ENCODE data around the gene KRTAP9-6. TPM values are rescaled to one million over a fixed set of nuclear protein-coding genes. Genes with fewer than 3 reads are reported as not detected.

The KRTAP9-6 gene
- total RNA-seq, 2 experiments from 2014 or later = not detected

DNA sequence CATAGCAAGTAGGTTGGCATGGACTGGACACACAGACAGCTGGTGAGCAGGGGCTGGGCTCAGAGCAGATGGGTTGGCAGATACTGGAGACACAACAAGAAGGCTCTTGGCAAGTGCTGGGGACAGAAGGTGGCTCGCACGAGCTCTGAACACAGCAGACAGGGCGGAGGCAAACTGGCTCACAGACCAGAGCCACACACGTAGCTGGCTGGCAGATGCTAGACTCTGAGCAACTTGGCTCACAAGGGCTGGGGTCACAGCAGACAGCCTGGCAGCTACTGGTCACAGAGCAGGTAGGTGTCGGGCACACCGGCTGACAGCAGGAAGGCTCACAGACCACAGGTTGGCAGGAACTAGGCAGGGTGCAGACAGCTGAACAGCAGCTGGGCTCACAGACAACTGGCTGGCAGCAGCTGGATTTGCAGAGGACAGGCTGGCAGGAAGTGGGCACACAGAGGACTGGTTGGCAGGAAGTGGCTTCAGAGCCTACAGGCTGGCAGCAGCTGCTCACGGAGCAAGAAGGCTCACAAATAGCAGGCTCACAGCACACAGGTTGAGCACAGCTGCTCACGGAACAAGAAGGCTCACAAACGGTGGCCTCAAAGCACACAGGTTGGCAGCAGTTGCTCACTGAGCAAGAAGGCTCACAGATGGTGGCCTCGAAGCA is 43.2 kb downstream of the KRTAP9-6 start:
- peak; percentile 80 for DNase-seq
- H3K4me3 Mint-ChIP-seq = peak overlapping the region; percentile 55

GRCh38 chr17:41308918-41309359 is 43.8 kb downstream of the KRTAP9-6 start, which contains the start of gene KRTAP16-1:
Gene KRTAP16-1 (minus strand): TSS chr17:41309309. CDS start chr17:41309253, 56 bp downstream.
- ChIA-PET CTCF (interaction anchor here (0.9 to 1.8 kb wide), 5 partner anchors 13 to 402 kb away, joined by 3 to 18 read pairs (median 4); no protein-coding TSS in a partner anchor), POLR2A (no interaction called here)
- Mint-ChIP-seq H3K27ac (peak within 1 kb of the TSS; percentile 82), H3K4me1 (ENCODE audit: low read depth) (peaks cover 46% of the 10 kb centered on the region), H3K27me3 (no peaks in the 10 kb centered on the region), H3K9me3 (no peaks in the 10 kb centered on the region), H3K4me3 (peak within 1 kb of the TSS; percentile 55), H3K36me3 (no peaks in the 10 kb centered on the region)
- peak; percentile 64 for DNase-seq
- intact Hi-C loops (cut with micrococcal nuclease) = loop anchor here (2.0 kb wide), 2 partner anchors 14 to 30 kb away; no protein-coding TSS in a partner anchor

More for the DNA sequence above, 43.2 kb downstream of the KRTAP9-6 start:
- no peaks in the 10 kb centered on the region for H3K36me3 Mint-ChIP-seq
- ChIA-PET CTCF (interaction anchor here (0.9 to 1.8 kb wide), 5 partner anchors 14 to 402 kb away, joined by 3 to 18 read pairs (median 4); no protein-coding TSS in a partner anchor), POLR2A (no interaction called here)
- no peaks in the 10 kb centered on the region for H3K9me3 Mint-ChIP-seq
- H3K27ac Mint-ChIP-seq = peak overlapping the region; percentile 82
- intact Hi-C loops (cut with micrococcal nuclease) = loop anchor here (2.0 kb wide), 2 partner anchors 14 to 30 kb away; no protein-coding TSS in a partner anchor
- H3K4me1 Mint-ChIP-seq (ENCODE audit: low read depth) = peaks cover 46% of the 10 kb centered on the region
- H3K27me3 Mint-ChIP-seq = no peaks in the 10 kb centered on the region

- Mint-ChIP-seq H3K27me3 (no peaks in the 10 kb centered on the region), H3K4me3 (no peak overlapping the region), H3K27ac (no peak overlapping the region), H3K4me1 (ENCODE audit: low read depth) (peaks cover 46% of the 10 kb centered on the region), H3K36me3 (no peaks in the 10 kb centered on the region), H3K9me3 (no peaks in the 10 kb centered on the region)
- intact Hi-C loops (cut with micrococcal nuclease) = no loop called here
- ChIA-PET POLR2A (interaction anchor here (0.7 kb wide), 1 partner anchor 331 kb away, joined by 3 read pairs; no protein-coding TSS in a partner anchor), CTCF (interaction anchor here (1.1 kb wide), 1 partner anchor 12 kb away, joined by 5 read pairs; no protein-coding TSS in a partner anchor)
- DNase-seq = no peak
Observed at GRCh38 chr17:41311111-41311510, 45.9 kb downstream of the KRTAP9-6 start.

GRCh38 chr17:41315204-41315794 is 50.1 kb downstream of the KRTAP9-6 start, which contains the start of gene KRTAP17-1:
Gene KRTAP17-1 (minus strand): TSS chr17:41315710. CDS start chr17:41315650, 60 bp downstream.
- Mint-ChIP-seq H3K36me3 (peaks cover 6% of the 10 kb centered on the region), H3K4me3 (no peak within 1 kb of the TSS), H3K27ac (no peak within 1 kb of the TSS), H3K4me1 (ENCODE audit: low read depth) (peaks cover 10% of the 10 kb centered on the region), H3K9me3 (peaks cover 9% of the 10 kb centered on the region), H3K27me3 (no peaks in the 10 kb centered on the region)
- intact Hi-C loops (cut with micrococcal nuclease) = no loop called here
- POLR2A ChIA-PET = no interaction called here
- no peak for DNase-seq
- CTCF ChIA-PET = no interaction called here

Other genes with a start within 250 kb of the KRTAP9-6 start
- not detected for gene KRTAP1-5, start 238.2 kb upstream of the KRTAP9-6 start, total RNA-seq
- gene KRTAP1-4, start 235.2 kb upstream of the KRTAP9-6 start, total RNA-seq = not detected
- not detected for gene KRTAP1-3, start 230.5 kb upstream of the KRTAP9-6 start, total RNA-seq
- gene KRTAP1-1, start 223.9 kb upstream of the KRTAP9-6 start, total RNA-seq = not detected
- gene KRTAP2-1, start 218.1 kb upstream of the KRTAP9-6 start, total RNA-seq = not detected
- gene KRTAP2-2, start 210.1 kb upstream of the KRTAP9-6 start, total RNA-seq = not detected
- not detected for gene KRTAP2-3, start 205.3 kb upstream of the KRTAP9-6 start, total RNA-seq
- not detected for gene KRTAP2-4, start 199.5 kb upstream of the KRTAP9-6 start, total RNA-seq
- gene KRTAP4-7, start 181.2 kb upstream of the KRTAP9-6 start, total RNA-seq = not detected
- gene KRTAP4-8, start 167.2 kb upstream of the KRTAP9-6 start, total RNA-seq = not detected
- not detected for gene KRTAP4-16, start 163.2 kb upstream of the KRTAP9-6 start, total RNA-seq
- not detected for gene KRTAP4-9, start 160.0 kb upstream of the KRTAP9-6 start, total RNA-seq
- not detected for gene KRTAP4-11, start 147.0 kb upstream of the KRTAP9-6 start, total RNA-seq
- gene KRTAP4-12, start 141.2 kb upstream of the KRTAP9-6 start, total RNA-seq = not detected
- gene KRTAP4-6, start 124.8 kb upstream of the KRTAP9-6 start, total RNA-seq = not detected
- not detected for gene KRTAP4-5, start 115.6 kb upstream of the KRTAP9-6 start, total RNA-seq
- gene KRTAP4-4, start 104.6 kb upstream of the KRTAP9-6 start, total RNA-seq = not detected
- gene KRTAP4-3, start 97.2 kb upstream of the KRTAP9-6 start, total RNA-seq = not detected
- gene KRTAP4-2, start 87.2 kb upstream of the KRTAP9-6 start, total RNA-seq = not detected
- not detected for gene KRTAP4-1, start 80.5 kb upstream of the KRTAP9-6 start, total RNA-seq
- not detected for gene KRTAP9-1, start 75.5 kb upstream of the KRTAP9-6 start, total RNA-seq
- not detected for gene KRTAP9-2, start 38.7 kb upstream of the KRTAP9-6 start, total RNA-seq
- not detected for gene KRTAP9-3, start 32.9 kb upstream of the KRTAP9-6 start, total RNA-seq
- gene KRTAP9-8, start 27.4 kb upstream of the KRTAP9-6 start, total RNA-seq = not detected
- gene KRTAP9-4, start 15.7 kb upstream of the KRTAP9-6 start, total RNA-seq = not detected
- gene KRTAP9-9, start 10.0 kb upstream of the KRTAP9-6 start, total RNA-seq = not detected
- gene KRTAP9-7, start 10.3 kb downstream of the KRTAP9-6 start, total RNA-seq = not detected
- not detected for gene KRTAP29-1, start 37.5 kb downstream of the KRTAP9-6 start, total RNA-seq
- not detected for gene KRTAP16-1, start 43.9 kb downstream of the KRTAP9-6 start, total RNA-seq
- gene KRTAP17-1, start 50.3 kb downstream of the KRTAP9-6 start, total RNA-seq = not detected
- not detected for gene KRT33A, start 85.5 kb downstream of the KRTAP9-6 start, total RNA-seq
- gene KRT33B, start 104.4 kb downstream of the KRTAP9-6 start, total RNA-seq = not detected
- not detected for gene KRT34, start 116.9 kb downstream of the KRTAP9-6 start, total RNA-seq
- gene KRT31, start 132.2 kb downstream of the KRTAP9-6 start, total RNA-seq = not detected
- not detected for gene KRT37, start 159.2 kb downstream of the KRTAP9-6 start, total RNA-seq
- gene KRT38, start 175.6 kb downstream of the KRTAP9-6 start, total RNA-seq = not detected
- not detected for gene KRT32, start 202.0 kb downstream of the KRTAP9-6 start, total RNA-seq
- gene KRT35, start 215.8 kb downstream of the KRTAP9-6 start, total RNA-seq = not detected
- not detected for gene KRT36, start 224.5 kb downstream of the KRTAP9-6 start, total RNA-seq
- gene KRT13, start 240.2 kb downstream of the KRTAP9-6 start, total RNA-seq = not detected

Data from activated CD4-positive, alpha-beta memory T cell treated with anti-CD3 and anti-CD28 coated beads for 36 hours (primary cell).